Stimulated activated CD8-positive, alpha-beta memory T cell treated with anti-CD3 and anti-CD28 coated beads, Interleukin-2, amount 100 ng/mL, for 1 hour (primary cell): ENCODE results near the gene TBCCD1.
A peak's percentile ranks its signal among the peaks of the same experiment; 100 is the strongest.

Source experiments
- DNase-seq, 2 donors: peaks; one replicate each; pipeline ENCODE4 v3.0.0-alpha.2; 2020; ENCODE audit warnings: low read depth in 2 of 2

Gene TBCCD1, protein sequence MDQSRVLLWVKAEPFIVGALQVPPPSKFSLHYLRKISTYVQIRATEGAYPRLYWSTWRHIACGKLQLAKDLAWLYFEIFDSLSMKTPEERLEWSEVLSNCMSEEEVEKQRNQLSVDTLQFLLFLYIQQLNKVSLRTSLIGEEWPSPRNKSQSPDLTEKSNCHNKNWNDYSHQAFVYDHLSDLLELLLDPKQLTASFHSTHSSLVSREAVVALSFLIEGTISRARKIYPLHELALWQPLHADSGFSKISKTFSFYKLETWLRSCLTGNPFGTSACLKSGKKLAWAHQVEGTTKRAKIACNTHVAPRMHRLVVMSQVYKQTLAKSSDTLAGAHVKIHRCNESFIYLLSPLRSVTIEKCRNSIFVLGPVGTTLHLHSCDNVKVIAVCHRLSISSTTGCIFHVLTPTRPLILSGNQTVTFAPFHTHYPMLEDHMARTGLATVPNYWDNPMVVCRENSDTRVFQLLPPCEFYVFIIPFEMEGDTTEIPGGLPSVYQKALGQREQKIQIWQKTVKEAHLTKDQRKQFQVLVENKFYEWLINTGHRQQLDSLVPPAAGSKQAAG

DNA sequence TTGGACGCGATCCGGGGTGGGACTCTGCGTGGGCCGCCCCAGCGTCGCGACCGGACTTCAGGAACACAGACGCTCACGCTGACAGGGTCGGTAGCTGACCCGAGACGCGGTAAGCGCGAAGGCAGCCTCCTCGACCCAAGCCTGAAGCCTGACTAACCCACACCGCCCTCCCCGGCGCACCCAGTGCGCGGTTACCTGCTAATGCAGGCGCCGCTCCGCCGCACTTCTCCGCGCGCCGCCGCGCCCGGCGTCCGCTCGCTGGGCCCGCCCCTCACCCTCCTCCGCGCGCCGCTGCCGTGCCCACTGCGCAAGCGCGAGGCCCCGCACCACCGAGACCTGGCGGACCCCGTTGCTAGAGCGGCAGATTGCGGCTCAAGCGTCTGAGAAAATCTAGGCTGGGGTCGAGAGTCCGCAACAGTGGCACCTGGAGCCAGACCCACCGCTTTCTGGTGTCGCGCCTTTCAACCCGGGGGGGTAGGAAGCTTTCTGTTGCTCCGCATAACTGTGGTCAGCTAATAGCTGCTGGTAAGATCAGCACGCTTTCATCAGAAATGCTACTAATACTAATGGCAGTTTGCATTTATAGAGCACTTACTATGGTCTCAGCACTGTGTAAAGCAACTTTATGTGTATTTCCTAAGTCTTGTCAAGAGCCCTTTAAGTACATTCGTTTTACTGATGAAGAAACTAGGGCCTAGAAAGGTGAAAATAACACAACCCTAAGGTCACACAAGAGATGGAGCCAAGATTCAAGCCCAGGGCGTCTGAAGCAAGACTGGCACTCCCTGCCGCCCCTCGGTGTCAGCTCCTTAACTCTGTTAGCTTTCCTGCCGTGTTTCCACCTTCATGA lies at the start of gene TBCCD1:
Gene TBCCD1, minus strand, starts transcription at position 268 of the 850 bp plus-strand sequence. CDS start 3,010 bp downstream, outside the sequence.
- peak; percentile 90 to 92 for DNase-seq

DNA sequence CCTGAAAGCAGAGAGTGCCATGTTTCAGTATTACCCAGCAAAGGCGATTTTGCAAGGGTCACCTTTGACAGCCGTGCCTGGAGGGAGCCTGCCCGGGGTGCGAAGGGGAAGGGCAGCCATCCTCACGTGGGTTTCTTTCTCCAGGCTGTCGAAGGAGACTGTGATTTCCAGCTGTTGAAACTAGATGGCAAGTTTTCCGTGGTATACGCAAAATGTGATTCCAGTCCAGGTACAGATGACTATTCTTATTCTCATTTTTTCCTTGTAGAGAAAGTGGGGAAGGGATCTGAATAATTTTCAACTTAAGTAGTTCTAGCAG lies 49.1 kb upstream of the TBCCD1 start:
- no peak for DNase-seq

DNA sequence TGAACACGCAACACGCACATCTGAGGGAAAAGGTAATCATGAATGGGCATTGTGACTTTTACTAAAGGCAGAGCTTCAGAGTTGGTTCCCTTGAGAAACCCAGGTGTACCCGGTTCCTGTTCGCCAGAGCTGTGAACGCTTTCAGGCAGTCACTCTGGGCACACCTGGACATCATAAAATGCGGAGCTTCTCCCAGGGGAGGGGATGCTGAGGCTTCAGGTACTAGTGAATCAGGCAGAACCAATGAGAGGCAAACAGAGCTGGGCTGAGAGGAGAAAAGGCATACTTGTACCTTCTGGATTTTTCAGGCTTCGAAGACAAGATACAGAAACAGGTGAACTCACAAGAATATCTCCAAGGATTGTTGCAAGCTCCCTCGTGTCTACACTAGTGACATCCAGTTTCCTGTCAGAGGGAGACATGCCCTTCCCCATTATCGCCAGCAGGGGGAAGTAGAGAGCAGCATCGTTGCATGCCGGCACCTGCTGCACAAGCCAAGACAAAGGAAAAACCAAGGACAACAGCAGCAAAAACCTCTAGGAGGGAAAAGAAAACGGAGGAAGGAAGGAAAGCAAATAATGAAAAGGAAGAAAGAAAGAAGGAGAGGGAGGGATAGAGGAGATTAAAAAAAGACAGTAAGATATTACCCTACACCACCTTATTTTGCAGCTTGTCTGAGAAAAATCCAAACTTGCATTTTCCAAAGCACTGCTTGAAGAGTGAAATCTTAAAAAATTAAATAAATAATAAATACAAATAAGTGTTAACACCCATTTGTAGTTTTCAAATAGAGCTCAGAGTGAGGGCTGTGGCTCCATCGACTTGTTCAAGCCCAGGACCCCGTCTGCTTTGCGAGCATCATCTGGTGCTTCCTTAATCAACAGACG lies 47.7 kb upstream of the TBCCD1 start:
- DNase-seq, result peak; percentile 43 to 45

DNA sequence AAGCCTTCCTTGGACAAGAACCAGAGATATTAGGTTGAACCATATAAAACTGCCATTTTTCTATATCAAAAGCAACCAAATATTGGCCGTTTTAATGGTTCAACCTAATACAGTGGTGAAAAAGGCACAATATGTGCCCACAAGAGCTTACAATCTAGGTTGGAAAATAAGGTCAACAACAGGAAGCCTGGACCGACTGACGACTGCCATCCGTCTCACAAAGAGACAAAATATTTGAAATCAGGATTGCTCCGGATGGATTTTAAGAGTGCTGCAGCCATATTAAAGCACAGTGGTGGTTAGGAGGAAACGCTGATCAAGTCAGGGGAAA lies 47.1 kb upstream of the TBCCD1 start:
- DNase-seq, result no peak

DNA sequence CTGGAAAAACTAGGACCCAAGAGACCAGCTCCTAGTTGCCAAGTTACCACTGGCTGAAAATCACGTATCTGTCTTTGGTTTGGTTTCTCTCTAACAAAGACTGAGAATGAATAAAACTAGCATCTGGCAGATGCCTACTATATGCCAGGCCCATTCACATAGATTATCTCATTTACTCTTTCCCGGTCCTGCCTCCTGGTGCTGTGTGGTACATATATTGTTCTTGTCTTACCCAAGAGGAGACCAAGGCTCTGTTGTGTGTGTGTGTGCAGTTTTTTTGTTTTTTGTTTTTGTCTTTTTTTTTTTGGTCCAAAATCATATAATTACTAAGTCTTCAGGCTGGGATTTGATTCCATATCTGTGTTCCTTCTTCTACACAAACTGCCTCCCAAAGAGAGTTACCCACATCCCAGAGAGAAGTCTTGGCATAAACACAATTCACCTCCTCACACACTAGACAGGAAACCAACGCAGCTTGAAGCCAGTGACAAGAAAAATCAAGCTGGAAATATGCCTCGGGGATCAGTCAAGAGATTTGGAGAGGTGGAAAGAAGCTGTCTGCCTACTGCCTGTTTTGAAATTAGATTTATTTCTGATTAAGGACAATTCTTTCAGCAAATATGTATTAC lies 46.6 kb upstream of the TBCCD1 start:
- no peak for DNase-seq

DNA sequence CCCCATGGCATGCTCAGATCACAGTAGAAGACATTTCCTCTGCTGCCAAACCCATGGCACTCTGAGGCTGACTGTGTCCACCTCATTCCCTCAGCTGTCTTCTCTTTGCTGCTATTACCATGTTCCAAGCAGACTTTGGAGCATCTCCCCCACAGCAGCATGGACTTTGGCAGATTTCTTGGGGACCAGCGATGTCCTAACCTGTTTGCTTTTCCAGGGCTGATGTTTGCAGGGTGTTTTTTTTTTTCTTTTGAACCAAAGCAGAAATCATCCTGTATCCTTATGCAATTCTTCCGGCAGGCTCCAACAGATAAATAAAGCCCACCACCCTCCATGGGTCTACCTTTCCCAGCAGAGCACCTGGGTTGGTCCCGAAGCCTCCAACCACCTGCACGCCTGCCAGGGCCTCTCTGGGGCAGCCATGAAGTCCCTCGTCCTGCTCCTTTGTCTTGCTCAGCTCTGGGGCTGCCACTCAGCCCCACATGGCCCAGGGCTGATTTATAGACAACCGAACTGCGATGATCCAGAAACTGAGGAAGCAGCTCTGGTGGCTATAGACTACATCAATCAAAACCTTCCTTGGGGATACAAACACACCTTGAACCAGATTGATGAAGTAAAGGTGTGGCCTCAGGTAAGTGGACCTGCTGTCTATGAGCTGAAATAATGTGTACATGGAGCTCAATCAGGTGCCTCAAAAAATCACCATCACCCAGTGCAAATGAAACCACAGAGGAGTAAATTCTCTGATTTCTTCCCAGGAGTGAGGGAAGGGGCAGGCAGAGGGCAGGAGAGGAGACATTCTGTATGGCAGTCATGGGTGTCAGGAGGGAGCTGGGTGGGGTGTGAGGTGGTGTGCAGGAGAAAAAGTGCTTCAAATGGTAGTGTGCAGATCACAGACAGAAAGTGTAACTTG lies 45.8 kb upstream of the TBCCD1 start, which contains the start of gene AHSG:
Gene AHSG, plus strand, starts transcription at position 340 of the 916 bp plus-strand sequence. Its CDS starts 82 bp downstream, at position 422.
- DNase-seq, result no peak

DNA sequence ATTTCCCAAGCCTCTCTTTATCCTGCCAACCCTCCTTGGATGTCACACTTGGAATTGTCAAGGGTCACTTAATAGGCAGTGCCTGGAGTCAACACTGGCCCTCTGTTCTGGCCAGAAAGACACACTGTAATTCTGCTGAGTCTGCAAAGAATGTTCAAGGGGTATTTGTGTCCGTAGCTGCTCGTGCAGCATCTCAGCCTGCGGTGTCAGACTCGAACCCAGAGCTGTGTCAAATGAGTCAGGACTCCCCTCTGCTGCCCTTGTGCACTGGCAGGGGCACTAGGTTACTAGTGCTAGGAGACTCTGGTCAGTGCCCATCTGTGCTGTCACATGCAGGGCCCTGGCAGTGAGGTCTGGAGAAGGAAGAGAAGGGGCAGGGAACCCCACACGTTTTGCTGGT lies 44.9 kb upstream of the TBCCD1 start:
- no peak for DNase-seq

DNA sequence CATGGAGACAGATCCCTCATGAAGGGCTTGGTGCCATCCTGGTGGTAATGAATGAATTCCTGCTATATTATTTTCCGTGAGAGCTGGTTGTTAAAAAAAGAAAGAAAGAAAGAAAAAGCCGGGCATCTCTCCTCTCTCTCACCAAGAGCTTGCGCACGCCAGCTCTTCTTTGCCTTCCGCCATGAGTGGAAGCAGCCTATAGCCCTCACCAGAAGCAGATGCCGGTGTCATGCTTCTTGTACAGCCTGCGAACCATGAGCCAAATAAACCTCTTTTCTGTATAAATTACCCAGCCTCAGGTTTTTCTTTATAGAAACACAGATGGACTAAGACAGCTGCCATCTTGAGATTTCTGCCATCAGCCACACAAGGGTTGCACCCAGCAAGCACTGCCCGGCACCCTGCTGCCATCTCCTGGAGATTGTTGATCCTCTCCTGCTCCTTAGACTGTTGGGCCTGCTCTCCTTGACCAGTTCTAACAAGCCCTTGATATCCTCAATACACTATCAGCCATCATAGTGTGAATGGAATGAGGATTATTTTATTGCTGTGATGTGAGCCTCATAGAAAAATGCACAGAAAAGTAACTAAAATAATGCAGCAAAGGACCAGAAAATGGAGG lies 42.2 kb upstream of the TBCCD1 start:
- no peak for DNase-seq

DNA sequence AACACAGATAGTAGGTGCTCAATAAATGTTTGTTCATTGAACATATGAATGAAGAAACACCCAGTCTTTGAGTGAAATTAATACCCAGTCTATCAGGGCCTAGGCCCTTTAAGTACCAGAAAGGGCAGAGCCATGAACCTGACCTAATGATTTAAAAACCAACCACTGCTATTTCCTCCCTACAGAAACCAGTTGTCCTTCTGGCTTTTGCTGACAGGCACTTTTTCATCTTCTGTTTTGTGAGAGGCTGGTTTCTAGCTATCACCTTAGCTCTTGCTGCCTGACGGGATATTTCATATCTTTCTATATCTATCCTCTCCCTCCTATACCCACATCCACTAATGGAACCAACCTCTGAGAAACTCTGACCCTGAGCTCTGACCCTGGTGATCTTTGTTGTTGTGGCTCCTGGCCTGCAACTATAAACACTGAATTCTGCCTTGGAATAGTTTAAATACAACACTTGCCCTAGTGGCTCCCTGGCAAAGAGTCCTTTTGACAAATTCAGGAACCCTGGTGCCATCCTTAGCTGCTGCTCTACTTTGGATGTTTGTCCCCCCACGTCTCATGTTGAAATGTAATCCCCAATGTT lies 41.6 kb upstream of the TBCCD1 start:
- DNase-seq, result no peak

DNA sequence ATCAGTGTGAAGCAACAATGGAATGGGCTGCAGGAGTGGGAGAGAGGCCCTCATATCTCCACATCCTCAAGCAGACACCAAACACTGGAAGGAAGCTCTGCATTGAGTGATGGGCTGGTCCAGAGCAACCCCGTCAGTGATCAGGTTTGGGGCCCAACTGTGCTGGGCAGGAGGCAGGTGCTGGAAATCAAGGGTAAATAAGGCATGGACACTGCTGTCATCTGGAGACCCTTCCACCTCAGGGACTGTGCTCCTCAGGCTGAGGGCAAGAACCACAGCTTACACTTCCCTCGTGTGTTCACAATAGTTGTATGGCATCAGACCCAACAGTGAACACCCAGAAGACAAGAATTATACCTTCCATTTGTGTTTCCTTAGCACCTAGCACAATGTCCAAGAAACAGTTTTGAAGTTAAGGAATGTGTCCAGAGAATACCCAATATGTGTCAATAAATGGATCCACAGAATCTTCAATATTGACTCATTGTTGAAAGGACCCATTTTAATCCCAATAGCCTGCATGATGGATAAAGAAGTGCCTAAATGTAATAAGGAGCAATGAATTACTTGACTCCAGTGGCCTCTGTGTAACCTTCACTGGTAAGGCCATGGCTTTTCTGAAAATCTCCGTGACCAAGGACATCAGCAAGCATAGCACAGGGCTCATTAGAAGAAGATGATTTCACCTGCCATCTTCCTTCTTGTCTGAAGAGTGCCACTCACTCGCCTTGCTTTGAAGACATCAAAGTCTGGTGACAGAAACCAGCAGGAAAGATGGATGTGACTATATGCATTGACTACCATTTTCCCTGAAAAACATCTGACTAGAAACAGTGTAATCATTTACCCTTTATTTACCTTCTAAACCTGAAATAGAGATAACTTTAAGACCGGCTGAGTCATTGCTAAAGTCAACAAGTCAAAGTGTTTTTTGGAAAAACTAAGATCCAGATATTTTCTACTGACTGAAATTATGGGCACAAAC lies 38.7 kb upstream of the TBCCD1 start:
- no peak for DNase-seq

DNA sequence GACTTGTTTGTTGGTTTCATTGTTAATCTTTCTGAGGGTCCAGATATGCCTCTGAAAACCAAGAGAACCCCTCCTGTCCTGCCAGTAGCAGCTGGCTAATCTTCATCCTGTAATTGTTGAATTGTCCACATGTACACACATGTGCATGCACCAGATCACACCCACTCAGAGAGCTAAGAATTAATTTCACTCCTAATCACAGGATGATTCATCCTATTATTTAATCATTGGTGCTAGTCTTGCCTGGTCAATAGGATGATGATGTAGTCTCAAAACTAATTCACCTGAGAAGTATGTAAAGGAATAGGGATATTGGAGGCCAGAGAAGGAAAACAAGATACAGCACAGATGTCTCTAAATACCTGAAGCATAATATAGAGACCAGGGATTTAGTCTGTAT lies 37.9 kb upstream of the TBCCD1 start:
- no peak for DNase-seq

DNA sequence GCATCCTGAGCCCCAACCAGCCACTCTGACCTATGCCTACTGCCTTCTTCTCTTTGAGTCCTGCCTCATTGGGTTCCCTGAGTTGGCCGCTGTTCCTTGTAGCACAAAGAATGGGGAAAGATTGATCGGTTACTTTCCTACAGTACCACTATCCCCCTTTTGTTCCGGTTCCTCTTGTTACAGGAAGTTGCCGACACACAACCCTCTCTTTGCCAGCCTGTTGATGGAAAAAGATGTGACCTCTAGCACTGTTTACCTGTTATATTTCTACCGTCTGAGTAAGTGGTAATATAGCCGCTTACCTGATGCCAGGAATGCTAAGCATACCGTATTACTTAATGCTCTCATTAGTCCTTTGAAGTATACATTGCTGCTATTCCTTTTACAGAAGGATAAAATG lies 36.0 kb upstream of the TBCCD1 start:
- DNase-seq, result no peak

DNA sequence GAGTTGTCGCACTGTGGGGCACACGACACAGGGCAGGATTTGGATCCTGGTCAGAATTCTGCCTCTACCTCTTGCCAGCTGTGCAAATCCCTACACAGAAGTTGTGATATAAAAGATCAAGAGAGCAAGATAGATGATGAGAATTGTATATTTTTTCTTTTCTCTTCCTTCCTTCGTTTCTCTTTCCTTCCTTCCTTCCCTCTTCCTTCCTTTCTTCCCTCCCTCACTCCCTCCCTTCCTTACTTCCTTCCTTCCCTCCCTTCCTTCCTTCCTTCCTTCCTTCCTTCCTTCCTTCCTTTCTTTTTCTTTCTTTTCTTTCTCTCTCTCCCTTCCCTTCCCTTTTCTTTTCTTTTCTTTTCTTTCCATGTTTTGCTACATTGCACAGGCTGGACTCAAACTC lies 33.8 kb upstream of the TBCCD1 start:
- no peak for DNase-seq

DNA sequence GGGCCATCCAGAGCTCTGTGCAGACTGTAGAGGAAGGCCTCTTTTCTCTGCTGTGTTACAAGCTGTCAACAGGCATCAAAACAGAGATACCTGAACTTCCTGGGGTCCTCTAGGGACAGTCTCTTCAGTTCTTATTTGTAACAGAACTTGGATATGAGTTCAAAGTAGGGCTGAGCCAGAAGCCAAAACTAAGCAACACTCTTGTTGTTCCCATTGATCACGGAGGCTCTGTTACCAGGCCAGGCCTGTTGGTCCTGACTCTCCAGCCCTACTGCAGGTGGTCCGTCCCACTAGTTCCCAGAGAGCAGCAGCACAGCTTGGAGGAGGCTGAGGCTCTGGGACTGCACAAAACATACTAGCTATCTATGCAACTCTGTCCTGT lies 32.6 kb upstream of the TBCCD1 start:
- no peak for DNase-seq

DNA sequence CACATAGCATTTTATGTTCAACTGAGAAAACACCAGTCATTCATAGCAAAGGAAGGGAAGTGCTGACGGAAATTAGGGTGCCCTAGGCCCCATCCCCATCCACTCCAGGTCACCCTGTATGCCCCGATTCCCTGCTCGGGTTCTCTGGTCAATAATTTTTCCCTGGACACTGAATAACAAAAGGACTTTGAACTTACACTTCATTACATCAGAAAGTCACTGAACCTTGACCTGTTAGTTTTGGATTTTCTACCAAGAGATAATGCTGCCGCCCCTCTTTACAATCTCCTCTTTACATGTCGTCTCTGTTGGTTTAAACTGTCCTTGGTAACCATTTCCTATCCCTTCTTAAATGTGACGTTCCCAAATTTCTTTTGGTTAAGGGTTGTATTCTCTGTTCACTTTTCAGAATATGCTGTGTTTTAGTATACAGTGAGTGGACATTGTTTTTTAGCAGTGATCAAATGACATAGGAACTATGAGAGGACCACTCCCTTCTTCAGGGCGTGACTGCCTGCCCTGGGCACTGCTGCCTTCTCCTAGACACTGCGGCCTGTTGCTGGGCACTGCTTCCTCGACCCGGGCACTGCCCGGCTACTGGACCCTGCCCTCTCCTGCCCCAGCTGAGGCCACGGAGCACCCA lies 32.1 kb upstream of the TBCCD1 start:
- no peak for DNase-seq

DNA sequence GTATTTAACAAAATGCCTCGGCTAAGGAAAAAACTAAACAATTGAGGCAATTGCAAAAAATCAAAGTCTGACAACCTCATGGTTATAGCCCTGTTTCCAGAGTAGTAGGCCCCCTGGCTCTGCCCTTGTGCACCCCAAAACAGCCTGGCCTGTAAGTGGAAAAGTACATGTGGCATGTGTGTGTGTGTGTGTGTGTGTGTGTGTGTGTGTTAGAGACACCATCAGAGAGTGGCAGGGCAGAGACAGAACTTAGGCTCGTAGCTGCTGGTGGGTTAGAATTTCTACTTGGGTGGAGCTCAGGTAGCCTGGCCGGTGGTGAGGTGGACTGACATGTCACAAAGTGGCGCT lies 31.6 kb upstream of the TBCCD1 start:
- no peak for DNase-seq

DNA sequence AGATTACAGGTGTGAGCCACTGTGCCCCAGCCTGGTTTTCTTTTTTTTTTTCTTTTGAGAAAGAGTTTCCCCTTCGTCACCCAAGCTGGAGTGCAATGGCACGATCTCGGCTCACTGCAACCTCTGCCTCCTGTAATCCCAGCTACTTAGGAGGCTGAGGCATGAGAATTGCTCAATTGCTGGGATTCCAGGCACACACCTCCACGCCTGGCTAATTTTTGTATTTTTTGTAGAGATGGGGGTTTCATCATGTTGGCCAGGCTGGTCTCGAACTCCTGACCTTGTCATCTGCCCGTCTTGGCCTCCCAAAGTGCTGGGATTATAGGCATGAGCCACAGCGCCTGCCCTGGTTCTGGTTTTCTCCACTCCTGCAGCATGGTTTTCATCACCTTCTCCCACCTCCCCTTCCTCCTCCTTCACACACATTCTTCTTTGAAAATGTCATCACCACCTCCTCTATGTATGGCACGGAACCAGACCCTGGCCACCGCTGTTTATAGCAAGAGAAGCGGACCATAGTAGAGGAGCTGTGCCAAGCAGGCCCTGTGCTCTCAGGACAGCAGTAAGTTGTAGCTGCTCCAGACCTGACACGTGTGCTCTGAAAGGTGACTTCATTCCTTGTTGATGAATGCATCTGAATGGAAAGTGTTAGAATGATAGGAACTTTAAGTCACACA lies 31.1 kb upstream of the TBCCD1 start:
- DNase-seq, result no peak
